Measurements from ENCODE around the gene RASA3. TPM values are rescaled to one million over a fixed set of nuclear protein-coding genes. Genes with fewer than 3 reads are reported as not detected.
A peak's percentile ranks its signal among the peaks of the same experiment; 100 is the strongest.
"Not testable (repeated sequence)": the region's sequence is repeated elsewhere in the genome, so short reads cannot be mapped to it uniquely, and the experiment has no call there.

The RASA3 gene
- total RNA-seq, 1 donor from 2014 or later, result 2.6 TPM

- DNase-seq (ENCODE audit: low read depth) (no peak), FAIRE-seq (no peak)
- Histone ChIP-seq H3K27me3 (ENCODE audit: control insufficient read depth, insufficient read depth, low read length) (no peaks in the 10 kb centered on the region), H3K4me3 (ENCODE audit: low read depth, low read length) (no peak overlapping the region), H3K36me3 (ENCODE audit: control insufficient read depth, insufficient read depth, low read length) (no peaks in the 10 kb centered on the region)
- TF ChIP-seq CTCF (IDR thresholded peaks at IDR 0.05; ENCODE audit: insufficient read depth, low read length, severe bottlenecking), result no peak
These were observed 20.5 kb upstream of the RASA3 start for GRCh38 chr13:114152831-114153371.

GRCh38 chr13:114152285-114152645 is 19.8 kb upstream of the RASA3 start:
- H3K27me3 ChIP-seq (ENCODE audit: control insufficient read depth, insufficient read depth, low read length), result no peaks in the 10 kb centered on the region
- DNase-seq (ENCODE audit: low read depth) (no peak), FAIRE-seq (no peak)
- no peak for TF ChIP-seq CTCF (IDR thresholded peaks at IDR 0.05; ENCODE audit: insufficient read depth, low read length, severe bottlenecking)
- no peak overlapping the region for H3K4me3 ChIP-seq (ENCODE audit: low read depth, low read length)
- no peaks in the 10 kb centered on the region for H3K36me3 ChIP-seq (ENCODE audit: control insufficient read depth, insufficient read depth, low read length)

- no peak overlapping the region for H3K4me3 ChIP-seq (ENCODE audit: low read depth, low read length)
- DNase-seq (ENCODE audit: low read depth), result peak; percentile 76
- TF ChIP-seq CTCF (IDR thresholded peaks at IDR 0.05; ENCODE audit: insufficient read depth, low read length, severe bottlenecking), result peak; percentile 37
- H3K27me3 ChIP-seq (ENCODE audit: control insufficient read depth, insufficient read depth, low read length), result no peaks in the 10 kb centered on the region
- H3K36me3 ChIP-seq (ENCODE audit: control insufficient read depth, insufficient read depth, low read length), result no peaks in the 10 kb centered on the region
- peak; percentile 28 for FAIRE-seq
These were observed 19.3 kb upstream of the RASA3 start for GRCh38 chr13:114151565-114152284.

GRCh38 chr13:114151031-114151430 is 18.6 kb upstream of the RASA3 start:
- no peak for DNase-seq (ENCODE audit: low read depth)
- H3K4me3 ChIP-seq (ENCODE audit: low read depth, low read length), result no peak overlapping the region
- no peak for TF ChIP-seq CTCF (IDR thresholded peaks at IDR 0.05; ENCODE audit: insufficient read depth, low read length, severe bottlenecking)
- FAIRE-seq, result no peak
- no peaks in the 10 kb centered on the region for H3K27me3 ChIP-seq (ENCODE audit: control insufficient read depth, insufficient read depth, low read length)
- H3K36me3 ChIP-seq (ENCODE audit: control insufficient read depth, insufficient read depth, low read length), result no peaks in the 10 kb centered on the region

GRCh38 chr13:114149774-114150740 is 17.6 kb upstream of the RASA3 start:
- Histone ChIP-seq H3K4me3 (ENCODE audit: low read depth, low read length) (no peak overlapping the region), H3K36me3 (ENCODE audit: control insufficient read depth, insufficient read depth, low read length) (no peaks in the 10 kb centered on the region)
- FAIRE-seq, result no peak

GRCh38 chr13:114148886-114149285 is 16.5 kb upstream of the RASA3 start:
- FAIRE-seq; H3K27me3 ChIP-seq (ENCODE audit: control insufficient read depth, insufficient read depth, low read length); H3K4me3 ChIP-seq (ENCODE audit: low read depth, low read length); H3K36me3 ChIP-seq (ENCODE audit: control insufficient read depth, insufficient read depth, low read length); DNase-seq (ENCODE audit: low read depth): not testable (repeated sequence)

More at GRCh38 chr13:114149774-114150740, 17.6 kb upstream of the RASA3 start:
- TF ChIP-seq CTCF (IDR thresholded peaks at IDR 0.05; ENCODE audit: insufficient read depth, low read length, severe bottlenecking), result no peak
- no peaks in the 10 kb centered on the region for H3K27me3 ChIP-seq (ENCODE audit: control insufficient read depth, insufficient read depth, low read length)
- DNase-seq (ENCODE audit: low read depth), result no peak

Data from bronchial epithelial cell (primary cell).